Parathyroid adenoma (tissue), 2 donors: ENCODE measurements around the gene KCNE4.
A peak's percentile ranks its signal among the peaks of the same experiment; 100 is the strongest.

Source experiments
- H2AFZ ChIP-seq: fragments of 300-600 bp; sonication (generic); one replicate; pipeline ENCODE4 v1.7.0; 2017; ENCODE audit warnings: antibody characterized with exemption, mild to moderate bottlenecking
- H3K27ac ChIP-seq: fragments of 300-600 bp; sonication (generic); one replicate; pipeline ENCODE4 v1.7.0; 2017
- H3K27me3 ChIP-seq: fragments of 300-600 bp; sonication (generic); one replicate; pipeline ENCODE4 v1.7.0; 2017; ENCODE audit warnings: low read length; ENCODE audit not compliant: control insufficient read depth, insufficient read depth
- H3K36me3 ChIP-seq: fragments of 300-600 bp; sonication (generic); one replicate; pipeline ENCODE4 v1.7.0; 2017; ENCODE audit warnings: low read length; ENCODE audit not compliant: control insufficient read depth, insufficient read depth
- H3K4me1 ChIP-seq: fragments of 300-600 bp; sonication (generic); one replicate; pipeline ENCODE4 v1.7.0; 2017; ENCODE audit warnings: control low read depth
- H3K4me2 ChIP-seq: fragments of 300-600 bp; sonication (generic); one replicate; pipeline ENCODE4 v1.7.0; 2017; ENCODE audit warnings: low read length
- H3K4me3 ChIP-seq: fragments of 300-600 bp; sonication (generic); one replicate; pipeline ENCODE4 v1.7.0; 2017; ENCODE audit warnings: low read depth, low read length
- H3K79me2 ChIP-seq: fragments of 300-600 bp; sonication (generic); one replicate; pipeline ENCODE4 v1.7.0; 2017; ENCODE audit warnings: control low read depth
- H3K9ac ChIP-seq: fragments of 300-600 bp; sonication (generic); one replicate; pipeline ENCODE4 v1.7.0; 2017; ENCODE audit warnings: mild to moderate bottlenecking
- H3K9me3 ChIP-seq: fragments of 300-600 bp; sonication (generic); one replicate; pipeline ENCODE4 v1.7.0; 2017; ENCODE audit warnings: low read length; ENCODE audit not compliant: control insufficient read depth
- CTCF ChIP-seq: fragments of 300-600 bp; sonication (generic); IDR thresholded peaks from one replicate; pipeline ENCODE4 v1.7.0; 2017; ENCODE audit warnings: antibody characterized with exemption, mild to moderate bottlenecking
- donor health status: primary hyperparathyroidism.

The KCNE4 gene

GRCh38 chr2:223055836-223056235, 3.8 kb downstream of the KCNE4 start:
- no peak overlapping the region for H2AFZ ChIP-seq
- H3K79me2 ChIP-seq: no peaks in the 10 kb centered on the region
- H3K27ac ChIP-seq: peak overlapping the region; percentile 24
- no peaks in the 10 kb centered on the region for H3K27me3 ChIP-seq
- no peaks in the 10 kb centered on the region for H3K4me1 ChIP-seq
- no peak overlapping the region for H3K4me2 ChIP-seq
- no peak overlapping the region for H3K4me3 ChIP-seq
- no peaks in the 10 kb centered on the region for H3K36me3 ChIP-seq
- no peak overlapping the region for H3K9ac ChIP-seq
- no peaks in the 10 kb centered on the region for H3K9me3 ChIP-seq
- no peak for TF ChIP-seq CTCF

- H3K36me3 ChIP-seq: no peaks in the 10 kb centered on the region
- H2AFZ ChIP-seq: no peak overlapping the region
- no peak overlapping the region for H3K4me2 ChIP-seq
- no peaks in the 10 kb centered on the region for H3K79me2 ChIP-seq
- H3K27ac ChIP-seq: peak overlapping the region; percentile 55
- no peaks in the 10 kb centered on the region for H3K9me3 ChIP-seq
- H3K4me3 ChIP-seq: no peak overlapping the region
- no peak overlapping the region for H3K9ac ChIP-seq
- no peaks in the 10 kb centered on the region for H3K4me1 ChIP-seq
- TF ChIP-seq CTCF: no peak
- H3K27me3 ChIP-seq: no peaks in the 10 kb centered on the region
Measured at GRCh38 chr2:223056701-223057418, 4.9 kb downstream of the KCNE4 start.

GRCh38 chr2:223057569-223057968, 5.6 kb downstream of the KCNE4 start:
- Histone ChIP-seq H3K9me3 (no peaks in the 10 kb centered on the region), H3K9ac (no peak overlapping the region), H3K4me1 (no peaks in the 10 kb centered on the region), H3K27me3 (no peaks in the 10 kb centered on the region), H3K36me3 (no peaks in the 10 kb centered on the region), H3K4me3 (no peak overlapping the region), H2AFZ (no peak overlapping the region), H3K79me2 (no peaks in the 10 kb centered on the region), H3K27ac (peak overlapping the region; percentile 13), H3K4me2 (no peak overlapping the region)
- TF ChIP-seq CTCF: no peak

- Histone ChIP-seq H2AFZ (no peak overlapping the region), H3K27me3 (no peaks in the 10 kb centered on the region), H3K27ac (no peak overlapping the region), H3K9ac (no peak overlapping the region), H3K4me1 (no peaks in the 10 kb centered on the region), H3K79me2 (no peaks in the 10 kb centered on the region), H3K36me3 (no peaks in the 10 kb centered on the region), H3K4me3 (no peak overlapping the region), H3K9me3 (no peaks in the 10 kb centered on the region), H3K4me2 (no peak overlapping the region)
- TF ChIP-seq CTCF: no peak
Measured at GRCh38 chr2:223058952-223059716, 7.1 kb downstream of the KCNE4 start.
